Activated CD8-positive, alpha-beta memory T cell treated with anti-CD3 and anti-CD28 coated beads for 48 hours (primary cell): Measurements from ENCODE around the gene RABGAP1L.
"Not testable (repeated sequence)": the region's sequence is repeated elsewhere in the genome, so short reads cannot be mapped to it uniquely, and the experiment has no call there.

Source experiments
- DNase-seq, 3 experiments: peaks; one replicate each; pipeline ENCODE4 v3.0.0-alpha.2; 2020; ENCODE audit warnings: low read depth in 2 of 3, low spot score in 2 of 3

The RABGAP1L gene

GRCh38 chr1:174700775-174701174, 541.5 kb downstream of the RABGAP1L start:
- DNase-seq: no peak

GRCh38 chr1:174701565-174701964, 542.2 kb downstream of the RABGAP1L start:
- DNase-seq: no peak

- DNase-seq: no peak
Observed at GRCh38 chr1:174702011-174702410, 542.7 kb downstream of the RABGAP1L start.

GRCh38 chr1:174703309-174703708, 544.0 kb downstream of the RABGAP1L start:
- DNase-seq: no peak

GRCh38 chr1:174704300-174704699, 545.0 kb downstream of the RABGAP1L start:
- no peak for DNase-seq

GRCh38 chr1:174710868-174711845, 551.8 kb downstream of the RABGAP1L start:
- DNase-seq: no peak

- DNase-seq: not testable (repeated sequence)
Observed at GRCh38 chr1:174711848-174712247, 552.5 kb downstream of the RABGAP1L start.

GRCh38 chr1:174712541-174712940, 553.2 kb downstream of the RABGAP1L start:
- DNase-seq: no peak

- DNase-seq: no peak
Observed at GRCh38 chr1:174713796-174714195, 554.5 kb downstream of the RABGAP1L start.

GRCh38 chr1:174719194-174719593, 559.9 kb downstream of the RABGAP1L start:
- DNase-seq: no peak

- no peak for DNase-seq
Observed at GRCh38 chr1:174720618-174721017, 561.3 kb downstream of the RABGAP1L start.

- DNase-seq: no peak
Observed at GRCh38 chr1:174721246-174721645, 561.9 kb downstream of the RABGAP1L start.

GRCh38 chr1:174723816-174724215, 564.5 kb downstream of the RABGAP1L start:
- no peak for DNase-seq

- no peak for DNase-seq
Observed at GRCh38 chr1:174724219-174724618, 564.9 kb downstream of the RABGAP1L start.

GRCh38 chr1:174726167-174726879, 567.0 kb downstream of the RABGAP1L start:
- DNase-seq: no peak

GRCh38 chr1:174726880-174727585, 567.7 kb downstream of the RABGAP1L start:
- no peak for DNase-seq

- DNase-seq: no peak
Observed at GRCh38 chr1:174734270-174734669, 575.0 kb downstream of the RABGAP1L start.

- no peak for DNase-seq
Observed at GRCh38 chr1:174736831-174737230, 577.5 kb downstream of the RABGAP1L start.

- no peak for DNase-seq
Observed at GRCh38 chr1:174740249-174740968, 581.1 kb downstream of the RABGAP1L start.

- no peak for DNase-seq
Observed at GRCh38 chr1:174742805-174743653, 583.7 kb downstream of the RABGAP1L start.
